Stimulated activated CD4-positive, alpha-beta T cell treated with anti-CD3 and anti-CD28 coated beads, Interleukin-1b, Interleukin-23, amount 100 ng/mL, for 24 hours (primary cell): Measurements from ENCODE around the gene CUX1.

Source experiments
- DNase-seq, 4 experiments: peaks; one replicate each; pipeline ENCODE4 v3.0.0-alpha.2; 2020; ENCODE audit warnings: low read depth in 4 of 4, low spot score in 1 of 4

The CUX1 gene

GRCh38 chr7:102197161-102197560 is 379.7 kb downstream of the CUX1 start:
- DNase-seq, result no peak

DNA sequence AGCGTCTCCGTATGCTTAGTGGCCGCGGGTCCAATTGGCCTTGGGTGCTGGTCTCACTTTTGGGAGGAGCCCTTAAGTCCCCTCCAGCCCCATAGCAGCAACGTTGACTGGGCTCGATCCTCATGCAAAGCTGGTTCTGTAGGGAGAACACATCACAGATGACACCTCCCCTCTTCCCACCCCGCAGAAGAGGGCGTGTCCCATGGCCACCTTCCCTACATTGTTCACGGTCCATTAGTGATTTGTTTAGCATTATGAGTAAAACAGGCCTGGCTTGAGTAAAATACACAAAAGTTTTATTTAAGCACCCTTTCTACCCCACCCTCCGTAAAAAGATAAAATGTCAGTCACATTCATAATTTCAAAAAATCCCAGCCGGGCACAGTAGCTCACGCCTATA is 380.2 kb downstream of the CUX1 start:
- no peak for DNase-seq

DNA sequence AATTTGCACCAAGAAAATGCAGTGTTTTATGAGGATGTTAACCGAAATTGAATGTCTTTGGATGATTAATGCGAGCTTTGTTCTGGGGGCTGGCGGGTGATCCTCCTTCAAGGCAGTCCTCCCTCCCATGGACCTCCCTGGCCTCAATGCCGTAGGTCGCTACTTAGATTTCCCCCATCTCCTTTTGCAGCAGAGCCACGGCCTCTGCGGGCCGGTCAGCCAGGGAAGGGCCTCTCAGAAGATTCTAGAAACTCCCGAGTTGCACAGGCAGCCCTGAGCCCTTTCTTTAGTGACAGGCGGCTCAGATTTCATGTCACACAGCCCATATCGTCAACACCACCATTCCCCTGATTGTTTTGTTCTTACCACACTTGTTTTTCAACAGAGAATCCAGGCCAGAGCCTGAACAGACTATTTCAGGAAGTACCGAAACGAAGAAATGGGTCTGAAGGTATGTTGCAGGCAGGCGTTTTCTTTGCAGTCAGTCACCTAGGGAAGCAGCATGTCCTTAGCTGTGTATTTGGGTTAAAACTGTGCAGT is 381.1 kb downstream of the CUX1 start:
- no peak for DNase-seq

DNA sequence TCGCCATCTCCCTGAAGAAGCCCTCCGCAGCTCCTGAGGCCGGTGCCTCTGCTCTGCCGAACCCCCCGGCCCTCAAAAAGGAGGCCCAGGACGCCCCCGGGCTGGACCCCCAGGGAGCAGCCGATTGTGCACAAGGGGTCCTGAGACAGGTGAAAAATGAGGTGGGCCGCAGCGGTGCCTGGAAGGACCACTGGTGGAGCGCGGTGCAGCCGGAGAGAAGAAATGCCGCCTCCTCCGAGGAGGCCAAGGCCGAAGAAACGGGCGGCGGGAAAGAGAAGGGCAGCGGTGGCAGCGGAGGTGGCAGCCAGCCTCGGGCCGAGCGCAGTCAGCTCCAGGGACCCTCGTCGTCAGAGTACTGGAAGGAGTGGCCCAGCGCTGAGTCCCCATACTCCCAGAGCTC is 384.1 kb downstream of the CUX1 start:
- no peak for DNase-seq

GRCh38 chr7:102202556-102202955 is 385.1 kb downstream of the CUX1 start:
- DNase-seq, result no peak

DNA sequence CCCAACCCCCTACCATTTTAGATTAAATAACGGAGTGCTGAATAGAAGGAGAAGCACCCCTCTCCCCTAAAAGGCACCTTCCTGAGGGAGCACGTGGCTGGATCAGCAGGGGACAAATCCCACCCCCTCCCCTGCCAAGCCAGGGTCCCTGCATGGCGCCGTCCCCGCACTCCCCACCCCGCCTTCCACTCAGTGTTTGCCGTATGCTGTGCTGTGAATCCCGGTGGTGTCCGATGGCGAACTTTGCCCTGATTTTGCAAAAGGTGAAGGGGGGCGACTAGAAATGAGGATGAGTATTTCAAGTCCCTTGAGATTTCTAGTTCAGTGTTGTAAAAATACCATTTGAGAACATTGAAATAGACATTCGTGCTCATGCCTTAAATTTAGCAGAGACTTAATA is 385.8 kb downstream of the CUX1 start:
- no peak for DNase-seq

- no peak for DNase-seq
Observed at GRCh38 chr7:102204212-102204611, 386.8 kb downstream of the CUX1 start.

- no peak for DNase-seq
Observed at GRCh38 chr7:102205915-102206314, 388.5 kb downstream of the CUX1 start.

- no peak for DNase-seq
Observed at GRCh38 chr7:102208826-102209225, 391.4 kb downstream of the CUX1 start.

GRCh38 chr7:102210787-102211186 is 393.4 kb downstream of the CUX1 start:
- no peak for DNase-seq

- DNase-seq, result no peak
Observed at GRCh38 chr7:102211590-102212550, 394.4 kb downstream of the CUX1 start.

DNA sequence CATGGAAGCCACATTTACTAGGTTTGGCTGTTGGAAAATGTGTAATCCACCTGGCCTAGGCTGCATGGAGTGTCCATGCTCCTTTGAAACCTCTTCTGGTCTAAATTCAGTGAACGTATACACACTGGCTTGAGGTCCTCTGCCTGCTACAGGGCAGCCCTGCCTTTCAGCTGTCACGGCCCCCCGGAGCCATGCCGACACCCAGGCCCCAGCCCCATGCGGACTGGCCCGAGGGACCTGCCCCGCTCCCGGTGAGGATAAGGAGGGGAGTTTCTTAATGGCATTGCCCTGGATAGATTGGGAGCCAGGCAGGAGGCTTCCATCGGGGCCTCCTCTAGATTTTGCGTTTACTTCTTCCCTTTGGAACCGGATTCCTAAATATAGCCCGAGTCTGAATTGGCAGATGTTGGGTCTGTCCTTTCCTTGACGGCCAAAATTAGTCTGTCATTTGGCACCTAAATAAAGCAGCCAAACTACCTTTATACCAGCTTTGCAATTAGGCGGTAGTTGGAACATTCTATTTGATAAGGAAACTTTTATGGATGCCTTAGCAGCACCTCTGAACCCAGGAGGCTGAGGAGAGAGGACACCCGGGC is 397.1 kb downstream of the CUX1 start:
- no peak for DNase-seq

DNA sequence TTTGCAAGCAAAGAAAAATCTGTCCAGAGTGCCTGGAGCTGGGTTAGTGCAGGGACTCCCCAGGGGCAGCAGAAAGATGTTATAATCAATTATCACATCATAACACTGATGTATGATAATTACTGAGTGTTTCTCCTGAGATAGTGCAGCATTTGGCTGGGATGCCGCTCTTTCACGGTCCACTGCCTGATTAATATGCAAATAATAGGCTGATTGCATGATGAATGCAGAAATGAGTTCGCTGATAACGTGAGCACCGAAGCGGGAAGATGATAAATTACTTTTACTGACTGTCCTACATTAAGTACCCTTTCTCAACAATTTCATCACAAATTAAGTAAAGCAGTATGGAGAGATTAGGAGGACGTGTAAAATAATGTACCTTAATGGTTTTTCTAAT is 397.8 kb downstream of the CUX1 start:
- DNase-seq, result no peak

DNA sequence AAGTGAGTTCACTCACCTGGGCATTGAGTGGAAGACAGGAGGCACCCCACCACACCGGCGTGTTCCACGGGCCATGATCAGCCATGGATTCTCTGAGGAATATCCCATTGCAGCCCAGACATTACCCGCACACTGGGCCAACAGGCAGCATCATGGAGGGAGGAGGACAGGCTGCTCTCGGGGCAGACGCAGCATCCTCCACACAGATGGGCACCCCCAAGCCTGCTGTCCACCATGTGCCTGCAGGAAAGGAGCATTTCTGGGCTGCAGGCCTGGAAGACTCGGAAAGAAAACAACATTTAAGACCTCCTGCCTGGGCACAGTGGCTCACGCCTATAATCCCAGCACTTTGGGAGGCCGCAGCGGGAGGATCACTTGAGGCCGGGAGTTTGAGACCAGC is 398.3 kb downstream of the CUX1 start:
- no peak for DNase-seq

DNA sequence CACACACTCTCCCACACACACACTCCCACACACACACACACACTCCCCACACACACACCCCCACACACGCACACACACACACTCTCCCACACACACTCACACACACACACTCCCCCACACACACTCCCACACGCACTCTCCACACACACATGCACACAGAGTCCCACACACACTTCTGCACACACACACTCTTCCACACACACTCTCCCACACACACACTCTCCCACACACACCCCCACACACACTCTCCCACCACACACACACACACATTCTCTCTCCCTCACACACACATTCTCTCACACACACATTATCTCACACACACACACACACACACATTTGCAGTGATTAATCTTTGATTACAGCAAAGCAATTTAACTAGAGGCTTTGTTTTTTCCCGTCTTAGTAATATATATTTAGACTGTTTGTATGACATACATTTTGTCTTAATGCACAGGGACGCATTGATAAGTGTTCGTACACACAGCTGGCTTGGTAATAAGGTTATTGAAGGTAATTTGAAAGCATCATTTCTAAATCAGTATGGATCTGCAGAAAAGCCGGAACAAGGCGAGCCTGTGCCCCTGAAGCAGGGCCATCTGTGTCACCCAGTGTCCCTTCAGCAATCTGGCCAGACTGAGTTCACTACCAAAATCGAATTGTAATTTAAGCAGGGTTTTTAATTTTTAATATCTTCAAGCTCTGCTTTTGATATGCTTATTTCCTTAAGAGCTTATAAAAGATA is 399.3 kb downstream of the CUX1 start:
- no peak for DNase-seq

DNA sequence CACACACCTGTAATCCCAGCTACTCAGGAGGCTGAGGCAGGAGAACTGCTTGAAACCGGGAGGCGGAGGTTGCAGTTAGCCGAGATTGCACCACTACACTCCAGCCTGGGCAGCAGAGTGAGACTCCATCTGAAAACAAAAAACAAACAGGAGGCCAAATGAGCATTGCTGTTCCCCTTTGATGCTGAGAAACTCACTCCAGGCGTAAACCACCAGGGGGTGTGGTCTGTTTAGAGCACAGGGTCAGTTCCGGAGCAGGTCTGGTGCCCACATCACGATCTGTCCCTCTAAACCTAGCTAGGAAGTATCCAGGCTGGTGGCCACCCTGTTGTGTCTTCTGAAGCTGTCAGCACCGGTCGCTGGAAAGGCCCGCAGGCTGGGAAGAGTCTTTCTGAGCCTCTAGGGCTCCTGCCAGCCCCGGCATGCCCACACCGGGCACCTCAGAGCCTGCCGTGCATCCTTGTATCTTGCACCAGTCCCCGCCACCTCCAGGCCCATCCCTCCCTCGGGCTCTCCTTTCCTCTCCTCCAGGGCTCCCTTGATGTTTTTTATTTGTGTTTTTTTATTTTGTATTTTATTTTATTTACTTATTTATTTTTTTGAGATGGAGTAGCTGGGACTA is 402.9 kb downstream of the CUX1 start:
- no peak for DNase-seq

- DNase-seq, result no peak
Observed at GRCh38 chr7:102220960-102221800, 403.8 kb downstream of the CUX1 start.

DNA sequence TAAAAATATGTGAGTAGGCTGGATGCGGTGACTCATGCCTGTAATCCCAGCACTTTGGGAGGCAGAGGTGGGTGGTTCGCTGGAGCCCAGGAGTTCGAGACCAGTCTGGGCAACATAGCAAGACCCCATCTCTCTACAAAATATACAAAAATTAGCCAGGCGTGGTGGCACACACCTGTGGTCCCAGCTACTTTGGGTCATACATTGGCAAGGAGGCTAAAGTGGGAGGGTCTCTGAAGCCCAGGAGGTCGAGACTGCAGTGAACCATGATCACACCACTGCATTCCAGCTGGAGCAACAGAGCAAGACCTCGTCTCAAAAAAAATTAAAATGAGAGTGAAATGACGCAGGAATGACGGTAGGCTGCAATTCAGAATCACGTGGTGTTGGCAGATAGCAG is 404.5 kb downstream of the CUX1 start:
- DNase-seq, result no peak

GRCh38 chr7:102222445-102222844 is 405.0 kb downstream of the CUX1 start:
- no peak for DNase-seq

GRCh38 chr7:102223184-102223583 is 405.8 kb downstream of the CUX1 start:
- DNase-seq, result no peak
